HG03439 (cell line): ENCODE data around the gene NT5DC3.
"Not testable (repeated sequence)": the region's sequence is repeated elsewhere in the genome, so short reads cannot be mapped to it uniquely, and the experiment has no call there.

ENCODE experiments used
- ATAC-seq: cut with Tn5 transposase; IDR thresholded peaks from one replicate; pipeline ENCODE4 v1.9.1; 2021; ENCODE audit warnings: mild to moderate bottlenecking, moderate library complexity; ENCODE audit not compliant: unreplicated experiment

Gene NT5DC3

DNA sequence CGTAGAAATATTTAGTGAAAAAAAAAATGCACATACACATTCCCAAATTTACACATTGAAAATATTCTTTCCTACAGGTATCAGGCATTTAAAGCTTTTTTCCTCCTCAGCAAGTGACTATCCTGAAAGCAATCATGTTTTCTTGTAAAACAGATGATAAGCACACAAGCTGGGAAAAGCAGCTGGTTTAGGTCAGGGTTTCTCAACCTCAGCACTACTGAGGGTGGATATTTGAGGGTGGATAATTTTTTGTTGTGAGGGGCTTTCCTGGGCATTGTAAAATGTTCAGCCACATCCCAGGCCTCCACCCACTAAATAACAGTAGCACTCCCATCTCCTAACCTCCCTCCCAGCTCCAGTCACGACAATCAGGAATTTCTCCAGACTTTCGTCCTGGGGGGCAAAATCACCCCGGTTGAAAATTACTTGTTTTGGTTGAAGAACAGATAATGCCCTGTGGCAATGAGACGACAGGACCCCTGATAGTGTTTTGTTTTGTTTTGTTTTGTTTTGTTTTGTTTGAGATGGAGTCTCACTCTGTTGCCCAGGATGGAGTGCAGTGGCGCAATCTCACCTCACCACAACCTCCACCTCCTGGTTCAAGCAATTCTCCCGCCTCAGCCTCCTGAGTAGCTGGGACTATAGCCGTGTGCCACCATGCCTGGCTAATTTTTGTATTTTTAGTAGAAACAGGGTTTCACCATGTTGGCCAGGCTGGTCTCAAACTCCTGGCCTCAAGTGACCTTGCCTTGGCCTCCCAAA lies 15.0 kb upstream of the NT5DC3 start:
- no peak for ATAC-seq

- no peak for ATAC-seq
Observed at GRCh38 chr12:103855036-103855712, 14.1 kb upstream of the NT5DC3 start.

- ATAC-seq, result no peak
Observed at GRCh38 chr12:103854372-103854973, 13.4 kb upstream of the NT5DC3 start.

GRCh38 chr12:103852498-103852997 lies 11.5 kb upstream of the NT5DC3 start:
- no peak for ATAC-seq

GRCh38 chr12:103851127-103851526 lies 10.1 kb upstream of the NT5DC3 start:
- ATAC-seq, result no peak

DNA sequence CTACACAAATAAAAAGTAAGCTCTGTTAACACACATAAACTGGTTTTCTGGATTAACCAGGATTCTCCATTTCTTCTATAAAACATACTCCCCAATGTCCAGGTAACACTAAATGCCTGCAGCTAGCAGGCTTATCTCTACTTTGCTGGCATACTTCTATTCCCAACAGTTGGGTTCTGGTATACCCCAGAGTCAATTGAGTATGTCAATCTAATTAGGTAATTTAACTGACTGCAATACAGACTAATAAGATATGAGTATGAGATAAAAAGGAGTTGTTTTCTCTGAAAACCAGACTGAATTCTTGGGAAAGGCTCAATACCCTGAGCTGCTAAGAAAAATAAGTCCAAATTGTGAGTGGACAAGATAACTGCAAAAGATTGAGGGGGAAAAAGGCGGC lies 9.4 kb upstream of the NT5DC3 start:
- no peak for ATAC-seq

- no peak for ATAC-seq
Observed at GRCh38 chr12:103848917-103849491, 8.0 kb upstream of the NT5DC3 start.

GRCh38 chr12:103848143-103848542 lies 7.1 kb upstream of the NT5DC3 start:
- ATAC-seq, result no peak

DNA sequence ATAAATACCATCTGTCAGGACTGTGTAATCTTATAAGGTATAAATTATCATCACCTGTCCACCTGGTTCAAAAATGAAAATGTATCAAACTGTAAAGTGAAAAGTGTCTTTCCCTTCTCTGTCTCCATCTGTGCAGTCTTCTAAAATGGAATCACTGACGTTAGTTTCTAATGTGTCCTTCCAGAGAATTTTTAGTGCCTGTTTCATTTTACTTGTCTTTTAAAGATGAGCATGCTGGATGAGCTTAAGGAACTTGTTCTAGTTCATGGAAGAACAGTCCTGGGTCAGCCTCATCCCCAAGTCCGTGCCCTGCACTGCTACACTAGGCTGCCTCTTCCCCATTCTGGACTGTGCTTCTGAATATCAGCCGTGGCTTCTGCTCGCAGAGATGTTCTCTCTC lies 5.4 kb upstream of the NT5DC3 start:
- ATAC-seq, result no peak

DNA sequence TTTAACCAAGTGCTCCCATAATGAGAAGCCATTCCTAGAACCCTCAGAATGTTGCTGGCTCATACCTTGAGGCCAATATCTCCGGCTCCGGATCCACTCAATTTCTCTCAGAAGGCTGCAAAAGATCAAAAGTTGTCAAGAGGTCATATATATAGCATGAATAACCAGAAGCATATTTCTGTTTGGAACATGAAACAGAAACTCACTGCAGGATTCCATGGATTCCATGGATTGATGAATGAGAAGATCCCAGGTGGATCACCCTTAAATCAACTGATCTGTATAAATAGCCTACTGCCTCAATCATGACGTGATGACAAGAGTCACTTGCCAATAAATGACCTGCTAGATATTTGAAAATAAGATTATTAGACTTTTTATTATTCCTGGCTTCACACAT lies 3.3 kb upstream of the NT5DC3 start:
- ATAC-seq, result no peak

- peak; percentile 2 for ATAC-seq
Observed at GRCh38 chr12:103841690-103842584, 903 bp upstream of the NT5DC3 start.

DNA sequence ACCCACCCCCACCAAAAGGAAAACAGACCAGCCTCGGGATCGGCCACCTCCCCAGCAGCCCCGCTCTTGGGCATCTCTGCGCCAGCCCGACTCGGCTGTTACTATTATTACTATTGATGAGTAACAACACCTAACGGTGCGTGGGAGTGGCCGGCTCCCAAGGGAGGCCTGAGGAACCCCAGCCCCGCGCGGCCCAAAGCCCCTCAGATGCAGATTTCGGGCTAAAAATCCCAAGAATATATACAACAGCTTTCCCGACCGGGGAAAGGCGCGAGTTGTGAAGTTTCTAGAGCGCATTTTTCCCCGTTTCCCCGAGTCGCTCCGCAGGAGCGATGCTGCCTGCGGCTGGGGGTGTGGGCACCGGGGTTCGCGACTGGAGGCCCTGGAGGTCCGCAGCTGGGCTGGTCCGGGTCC lies 565 bp downstream of the NT5DC3 start:
- ATAC-seq, result peak; percentile 55

DNA sequence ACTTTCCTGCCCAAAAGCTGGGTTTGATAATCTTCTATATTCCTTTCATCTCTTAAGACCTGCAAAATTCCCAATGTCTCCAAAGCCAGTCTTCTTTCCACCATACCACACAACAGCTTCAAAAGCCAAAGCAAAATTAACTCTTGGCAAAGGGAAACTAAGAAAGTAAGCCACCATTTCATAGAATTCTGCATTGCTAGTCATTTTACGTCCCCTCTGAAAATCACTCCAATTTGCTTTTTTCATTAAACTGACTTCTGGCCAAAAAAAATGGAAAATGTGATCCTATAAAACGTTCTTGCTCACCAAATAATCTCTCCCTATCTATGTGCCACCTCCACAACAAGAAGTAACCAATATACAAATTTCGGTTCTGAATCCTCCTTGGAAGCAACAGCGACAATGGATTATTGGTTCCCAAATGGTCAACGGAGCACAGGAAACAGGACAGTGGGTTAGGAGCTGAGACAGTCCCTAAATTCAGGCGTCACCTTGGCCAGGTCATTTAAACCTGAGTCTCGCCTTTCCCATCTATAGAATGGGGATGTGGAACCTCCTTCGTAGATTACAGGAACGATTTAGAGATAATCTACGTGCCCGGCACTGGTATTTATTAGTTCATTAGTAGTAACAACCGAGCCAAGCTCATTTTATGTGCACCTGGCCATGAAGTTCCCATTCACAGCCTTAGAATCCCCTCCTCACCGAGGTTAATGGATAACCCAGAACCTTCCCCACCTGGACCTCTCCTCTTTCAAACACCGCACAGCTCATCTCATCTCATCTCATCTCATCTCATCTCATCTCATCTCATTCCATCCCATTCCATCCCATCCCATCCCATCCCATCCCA lies 1.2 kb downstream of the NT5DC3 start:
- no peak for ATAC-seq

DNA sequence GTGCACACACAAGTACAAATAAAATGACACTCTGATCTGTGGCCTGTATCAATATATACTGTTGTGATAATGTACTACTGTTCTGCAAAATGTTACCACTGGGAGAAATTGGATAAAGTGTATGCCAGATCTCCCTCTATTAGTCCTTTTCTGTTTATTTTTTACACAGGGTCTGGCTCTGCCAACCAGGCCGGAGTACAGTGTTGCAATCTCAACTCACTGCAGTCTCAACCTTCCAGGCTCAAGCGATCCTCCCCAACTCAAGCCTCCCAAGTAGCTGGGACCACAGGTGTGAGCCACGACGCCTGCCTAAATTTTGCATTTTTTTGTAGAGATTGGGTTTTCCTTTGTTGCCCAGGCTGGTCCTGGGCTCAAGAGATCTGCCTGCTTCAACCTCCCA lies 1.9 kb downstream of the NT5DC3 start:
- no peak for ATAC-seq

DNA sequence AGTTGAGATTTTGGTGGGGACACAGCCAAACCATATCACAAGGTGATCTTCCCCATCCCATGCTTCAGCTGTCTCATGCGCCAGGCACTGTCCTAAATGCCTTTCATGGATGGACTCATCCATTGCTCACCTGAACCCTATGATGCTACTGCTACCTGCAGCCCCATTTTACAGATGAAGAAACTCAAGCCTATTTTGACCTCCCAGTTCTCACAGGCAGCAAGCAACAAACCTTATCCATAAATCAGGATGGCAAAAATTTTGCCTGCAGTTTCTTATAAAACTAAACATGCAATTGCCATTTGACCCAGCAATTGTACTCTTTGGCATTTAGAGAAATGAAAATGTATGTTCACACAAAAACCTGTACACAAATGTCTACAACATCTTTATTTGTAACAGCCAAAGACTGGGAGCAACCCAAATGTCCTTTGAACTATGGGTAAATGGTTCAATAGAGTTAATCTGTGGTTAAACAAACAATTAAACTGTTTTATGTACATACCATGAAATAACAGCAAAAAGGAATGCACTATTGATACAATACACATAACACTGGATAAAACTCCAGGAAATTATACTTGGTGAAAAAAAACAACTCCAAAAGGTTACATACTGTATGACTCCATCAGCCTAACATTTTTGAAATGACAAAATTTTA lies 2.6 kb downstream of the NT5DC3 start:
- no peak for ATAC-seq

GRCh38 chr12:103836345-103836744 lies 4.7 kb downstream of the NT5DC3 start:
- no peak for ATAC-seq

- ATAC-seq, result not testable (repeated sequence)
Observed at GRCh38 chr12:103835747-103836335, 5.2 kb downstream of the NT5DC3 start.

DNA sequence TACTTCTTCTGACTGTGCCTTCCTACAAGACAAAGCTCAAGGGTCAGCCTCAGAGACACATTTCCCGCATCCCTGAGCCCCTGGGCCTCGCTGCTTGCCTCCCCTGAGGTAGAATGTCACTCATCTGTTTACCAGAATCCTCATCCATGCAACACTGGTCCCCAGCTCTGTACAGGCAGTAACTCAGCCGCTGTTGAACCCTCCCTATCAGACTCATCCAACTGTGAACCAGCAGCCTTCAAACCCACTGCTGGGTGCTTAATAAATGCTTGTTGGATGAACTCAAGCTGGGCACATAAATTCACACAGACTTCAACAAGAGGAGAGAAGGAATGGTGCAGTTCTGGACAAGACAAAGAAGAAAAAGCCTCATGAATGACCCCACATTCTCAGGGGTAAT lies 6.1 kb downstream of the NT5DC3 start:
- ATAC-seq, result no peak

- no peak for ATAC-seq
Observed at GRCh38 chr12:103833891-103834290, 7.1 kb downstream of the NT5DC3 start.
